Measurements from ENCODE around the gene TOX2.

DNA sequence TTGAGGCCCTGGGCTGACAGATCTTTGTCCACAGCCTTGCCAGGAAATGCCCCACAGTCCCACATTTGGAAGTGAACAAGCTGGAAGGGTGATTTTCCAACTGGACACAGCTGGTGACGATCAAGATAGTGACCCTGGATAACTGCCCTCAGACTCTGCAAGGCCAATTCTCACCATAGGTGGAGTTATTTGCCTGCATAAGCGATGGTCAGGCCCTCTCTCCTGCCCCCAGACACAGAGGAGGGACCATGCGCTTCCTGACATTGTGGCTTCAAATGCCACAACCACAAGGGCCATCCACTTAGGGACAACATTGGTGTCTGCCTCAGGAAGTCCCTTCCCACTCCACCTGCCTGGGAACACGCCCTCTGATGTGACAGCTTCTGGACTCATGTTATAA lies 176.4 kb downstream of the TOX2 start:
- TF ChIP-seq POLR2A (IDR thresholded peaks at IDR 0.05; ENCODE audit: low read depth, low read length) (no peak), POLR2AphosphoS5 (IDR thresholded peaks at IDR 0.05; ENCODE audit: low read depth, low read length) (no peak)

All from GM12892 (cell line).